K562 (cell line): ENCODE measurements around the gene KIF21A.

Source experiments
- CHD4 ChIP-seq: fragments of 200-600 bp; sonication (generic); IDR thresholded peaks from 3 replicates; pipeline ENCODE4 v1.6.1; 2012; ENCODE audit warnings: low read depth, mild to moderate bottlenecking, mixed read lengths, low read length, inconsistent platforms; ENCODE audit not compliant: insufficient read depth, insufficient replicate concordance, poor library complexity, severe bottlenecking
- CTCF ChIP-seq, 3 experiments: IDR thresholded peaks in 2 of 3; conservative IDR thresholded peaks in 1 of 3; 2 replicates each; pipeline ENCODE4 v1.5.1; 2011 to 2012; ENCODE audit warnings: low read length in 3 of 3, mild to moderate bottlenecking in 3 of 3, control low read depth in 2 of 3, improper control_type of control experiment in 1 of 3, inconsistent platforms in 1 of 3, low read depth in 1 of 3, mixed read lengths in 1 of 3, moderate library complexity in 1 of 3; ENCODE audit not compliant: insufficient read depth in 2 of 3
- EP300 ChIP-seq: IDR thresholded peaks from 2 replicates; pipeline ENCODE4 v1.6.1; 2012; ENCODE audit warnings: low read length, improper control_type of control experiment
- GABPA ChIP-seq: fragments of 200-800 bp; sonication (Bioruptor generic); conservative IDR thresholded peaks from 2 replicates; pipeline ENCODE4 v1.6.1; 2016; ENCODE audit warnings: low read depth, missing genetic modification characterization, missing compliant biosample characterization
- POLR2AphosphoS2 ChIP-seq: IDR thresholded peaks from 2 replicates; pipeline ENCODE4 v1.6.1; 2012; ENCODE audit warnings: low read length, improper control_type of control experiment
- SIN3A ChIP-seq, 2 experiments: fragments of 150-350 bp in 1 of 2; IDR thresholded peaks; 2 replicates each; pipeline ENCODE4 v1.6.1; 2011 to 2016; ENCODE audit warnings: borderline replicate concordance in 2 of 2, low read depth in 2 of 2, low read length in 2 of 2, mild to moderate bottlenecking in 2 of 2, moderate library complexity in 2 of 2; ENCODE audit not compliant: control insufficient read depth in 1 of 2
- SMARCC2 ChIP-seq: fragments of 450-650 bp; IDR thresholded peaks from 2 replicates; pipeline ENCODE4 v1.6.1; 2017; ENCODE audit warnings: antibody characterized with exemption, moderate library complexity, mild to moderate bottlenecking, low read depth
- TARDBP ChIP-seq: fragments of 450-650 bp; IDR thresholded peaks from 2 replicates; pipeline ENCODE4 v1.6.1; 2016
- ZBTB34 ChIP-seq: fragments of 250-450 bp; sonication (Bioruptor Pico); IDR thresholded peaks from 2 replicates; pipeline ENCODE4 v1.8.0; 2021; ENCODE audit warnings: mild to moderate bottlenecking, moderate library complexity
- ZKSCAN3 ChIP-seq: fragments of 250-450 bp; sonication (Bioruptor Pico); IDR thresholded peaks from 2 replicates; pipeline ENCODE4 v1.4.0; 2020
- ZNF830 ChIP-seq: fragments of 250-450 bp; sonication (Bioruptor Pico); IDR thresholded peaks from 2 replicates; pipeline ENCODE4 v1.5.0; 2021; ENCODE audit warnings: mild to moderate bottlenecking

GRCh38 chr12:39329876-39330275 lies 113.0 kb downstream of the KIF21A start:
- TF ChIP-seq SIN3A (IDR thresholded peaks at IDR 0.05; ENCODE audit: borderline replicate concordance in 2 of 2, control insufficient read depth in 1 of 2, low read depth in 2 of 2, low read length in 2 of 2) (no peak), POLR2AphosphoS2 (no peak), ZNF830 (no peak), SMARCC2 (no peak), CHD4 (no peak), TARDBP (no peak), EP300 (no peak), CTCF (IDR thresholded peaks at IDR 0.05 in 2 of 3, conservative IDR thresholded peaks at IDR 0.05 in 1 of 3; ENCODE audit: insufficient read depth in 2 of 3, low read depth in 1 of 3, low read length in 3 of 3) (no peak), ZKSCAN3 (CRISPR knock-in tag) (no peak), ZBTB34 (CRISPR knock-in tag) (no peak), GABPA (no peak)
